Calu3 (cell line): ENCODE results near the gene TFF3. TPM values are rescaled to one million over a fixed set of nuclear protein-coding genes. Genes with fewer than 3 reads are reported as not detected.

Experiments used
- BruUV-seq: library from RNA; stranded (reverse); fragments of 400-500 nt; replicated peaks from 2 replicates; lab custom pipeline; 2021; lab: Mats Ljungman, UMichigan
- CTCF ChIA-PET: fragments of 300-600 bp; sonication (Branson Sonifier 250); formaldehyde crosslinking; loops from one replicate; lab custom pipeline; 2022; ENCODE audit warnings: antibody characterized with exemption; lab: Charles Lee
- DNase-seq: peaks from one replicate; pipeline ENCODE4 v3.0.0; 2022
- H3K27ac Mint-ChIP-seq: one replicate; pipeline ENCODE4 v1.8.0; 2022; ENCODE audit warnings: mixed read lengths; ENCODE audit not compliant: unreplicated experiment
- H3K27me3 Mint-ChIP-seq: one replicate; pipeline ENCODE4 v1.8.0; 2022; ENCODE audit warnings: mixed read lengths; ENCODE audit not compliant: unreplicated experiment
- H3K36me3 Mint-ChIP-seq: one replicate; pipeline ENCODE4 v1.8.0; 2022; ENCODE audit warnings: mild to moderate bottlenecking, moderate library complexity, mixed read lengths; ENCODE audit not compliant: insufficient read depth, unreplicated experiment
- H3K4me1 Mint-ChIP-seq: one replicate; pipeline ENCODE4 v1.8.0; 2022; ENCODE audit warnings: mild to moderate bottlenecking, low read depth, mixed read lengths; ENCODE audit not compliant: unreplicated experiment
- H3K4me3 Mint-ChIP-seq: one replicate; pipeline ENCODE4 v1.8.0; 2022; ENCODE audit warnings: mild to moderate bottlenecking, low read depth, moderate library complexity, mixed read lengths; ENCODE audit not compliant: unreplicated experiment
- H3K9me3 Mint-ChIP-seq: one replicate; pipeline ENCODE4 v1.8.0; 2022; ENCODE audit warnings: low read depth, mixed read lengths; ENCODE audit not compliant: unreplicated experiment
- CTCF ChIP-seq: fragments of 200-600 bp; IDR thresholded peaks from one replicate; pipeline ENCODE4 v1.8.0; 2022; ENCODE audit warnings: antibody characterized with exemption; ENCODE audit not compliant: unreplicated experiment
- intact Hi-C: fragments of 100-400 bp; cut with micrococcal nuclease; formaldehyde crosslinking; loops from one replicate; pipeline ENCODE4 v1.10.0; 2022; ENCODE audit not compliant: unreplicated experiment
- total RNA-seq: library from RNA; stranded (reverse); gene quantifications from 2 replicates; pipeline ENCODE4 v1.2.3, GENCODE V29; 2022

Gene TFF3
- total RNA-seq, 1 experiment from 2014 or later: not detected

GRCh38 chr21:42291751-42292562 lies 23.3 kb downstream of the TFF3 start:
- intact Hi-C loops: no loop called here

GRCh38 chr21:42291003-42291750 lies 24.0 kb downstream of the TFF3 start:
- H3K36me3 Mint-ChIP-seq: no peaks in the 10 kb centered on the region
- H3K27me3 Mint-ChIP-seq: peaks cover 13% of the 10 kb centered on the region
- no peak for TF ChIP-seq CTCF
- no TSS peak for BruUV-seq
- no peaks in the 10 kb centered on the region for H3K4me1 Mint-ChIP-seq
- intact Hi-C loops: no loop called here
- H3K9me3 Mint-ChIP-seq: no peaks in the 10 kb centered on the region
- DNase-seq: no peak
- H3K4me3 Mint-ChIP-seq: no peak overlapping the region
- CTCF ChIA-PET: no interaction called here
- no peak overlapping the region for H3K27ac Mint-ChIP-seq

More at GRCh38 chr21:42291751-42292562, 23.3 kb downstream of the TFF3 start:
- CTCF ChIA-PET: interaction anchor here (0.7 kb wide), 1 partner anchor 170 kb away, joined by 3 read pairs; no protein-coding TSS in a partner anchor
- DNase-seq: no peak
- Mint-ChIP-seq H3K9me3 (no peaks in the 10 kb centered on the region), H3K4me1 (no peaks in the 10 kb centered on the region), H3K27ac (no peak overlapping the region), H3K36me3 (no peaks in the 10 kb centered on the region), H3K27me3 (peaks cover 5% of the 10 kb centered on the region), H3K4me3 (no peak overlapping the region)
- TF ChIP-seq CTCF: no peak
- BruUV-seq: no TSS peak

GRCh38 chr21:42290505-42290904 lies 24.7 kb downstream of the TFF3 start:
- no peak overlapping the region for H3K27ac Mint-ChIP-seq
- H3K4me3 Mint-ChIP-seq: no peak overlapping the region
- CTCF ChIA-PET: no interaction called here
- H3K27me3 Mint-ChIP-seq: peaks cover 17% of the 10 kb centered on the region
- no TSS peak for BruUV-seq
- no peak for TF ChIP-seq CTCF
- H3K36me3 Mint-ChIP-seq: no peaks in the 10 kb centered on the region
- intact Hi-C loops: no loop called here
- DNase-seq: no peak
- no peaks in the 10 kb centered on the region for H3K4me1 Mint-ChIP-seq
- no peaks in the 10 kb centered on the region for H3K9me3 Mint-ChIP-seq

- DNase-seq: no peak
- no peaks in the 10 kb centered on the region for H3K4me1 Mint-ChIP-seq
- no peaks in the 10 kb centered on the region for H3K36me3 Mint-ChIP-seq
- no peak overlapping the region for H3K4me3 Mint-ChIP-seq
- H3K9me3 Mint-ChIP-seq: no peaks in the 10 kb centered on the region
- CTCF ChIA-PET: no interaction called here
- TF ChIP-seq CTCF: no peak
- intact Hi-C loops: no loop called here
- H3K27me3 Mint-ChIP-seq: peaks cover 17% of the 10 kb centered on the region
- H3K27ac Mint-ChIP-seq: no peak overlapping the region
- no TSS peak for BruUV-seq
Measured at GRCh38 chr21:42289926-42290325, 25.3 kb downstream of the TFF3 start.
